CMK (cell line): ENCODE results near the gene ASS1.

Experiments used
- DNase-seq: peaks from one replicate; pipeline ENCODE4 v3.0.0-alpha.2; 2010; ENCODE audit warnings: low read depth

Gene ASS1

GRCh38 chr9:130419521-130420035 is 25.2 kb upstream of the ASS1 start:
- no peak for DNase-seq

DNA sequence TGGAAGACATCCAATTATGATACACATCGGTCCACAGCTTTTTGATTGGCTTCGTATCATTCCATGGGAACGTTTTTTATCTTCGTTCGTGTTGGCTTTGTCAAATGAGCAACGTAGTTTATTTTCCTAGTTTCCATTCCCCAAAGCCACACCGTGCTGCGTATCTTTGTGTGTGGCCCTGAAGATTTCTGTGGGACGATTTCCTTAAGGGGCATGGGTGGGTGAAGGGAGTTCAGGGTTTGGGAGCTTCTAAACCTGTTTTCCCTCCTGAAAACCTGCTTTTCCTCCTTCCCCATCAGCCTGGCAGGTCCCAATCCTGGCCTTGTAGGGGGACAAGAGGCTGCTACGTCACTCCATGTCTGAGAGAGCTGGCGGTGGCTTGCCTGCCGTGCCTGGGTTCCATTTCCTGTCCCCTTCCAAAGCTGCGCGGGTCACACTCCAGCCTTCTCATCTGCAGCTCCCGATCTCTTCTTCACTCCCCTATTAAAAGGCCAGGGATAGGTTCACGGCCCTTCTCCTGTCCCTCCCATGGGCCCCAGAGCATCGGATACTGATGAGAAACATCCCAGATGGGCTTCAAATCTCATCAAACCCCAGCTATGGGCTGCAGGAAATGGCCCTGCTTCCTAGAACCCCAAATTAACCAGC is 23.5 kb upstream of the ASS1 start:
- no peak for DNase-seq

DNA sequence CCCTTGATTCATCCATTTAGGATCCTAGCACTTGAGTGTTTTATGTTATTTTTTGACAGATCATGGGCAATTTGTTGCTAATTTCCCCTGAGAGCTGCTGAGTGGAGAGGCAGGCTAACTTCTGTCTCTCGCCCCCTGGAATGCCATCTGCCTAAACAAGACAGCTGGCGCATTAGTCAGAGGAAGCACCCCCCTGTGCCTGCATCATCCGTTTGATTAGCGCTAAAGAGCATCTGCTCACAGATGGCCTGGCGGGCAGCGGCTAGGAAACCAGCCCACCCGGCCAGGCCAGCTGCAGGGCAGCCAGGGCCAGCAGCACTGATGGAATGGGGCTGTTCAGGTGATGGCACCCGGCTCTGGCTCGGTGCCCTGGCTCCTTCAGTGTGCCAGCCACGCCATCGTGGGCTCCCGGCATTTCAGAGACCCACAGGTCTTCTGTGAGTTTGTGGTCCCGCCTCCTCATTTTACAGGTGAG is 22.9 kb upstream of the ASS1 start:
- no peak for DNase-seq

- DNase-seq = no peak
These were observed 22.2 kb upstream of the ASS1 start for GRCh38 chr9:130422546-130422945.

GRCh38 chr9:130423272-130423671 is 21.5 kb upstream of the ASS1 start:
- DNase-seq = no peak

DNA sequence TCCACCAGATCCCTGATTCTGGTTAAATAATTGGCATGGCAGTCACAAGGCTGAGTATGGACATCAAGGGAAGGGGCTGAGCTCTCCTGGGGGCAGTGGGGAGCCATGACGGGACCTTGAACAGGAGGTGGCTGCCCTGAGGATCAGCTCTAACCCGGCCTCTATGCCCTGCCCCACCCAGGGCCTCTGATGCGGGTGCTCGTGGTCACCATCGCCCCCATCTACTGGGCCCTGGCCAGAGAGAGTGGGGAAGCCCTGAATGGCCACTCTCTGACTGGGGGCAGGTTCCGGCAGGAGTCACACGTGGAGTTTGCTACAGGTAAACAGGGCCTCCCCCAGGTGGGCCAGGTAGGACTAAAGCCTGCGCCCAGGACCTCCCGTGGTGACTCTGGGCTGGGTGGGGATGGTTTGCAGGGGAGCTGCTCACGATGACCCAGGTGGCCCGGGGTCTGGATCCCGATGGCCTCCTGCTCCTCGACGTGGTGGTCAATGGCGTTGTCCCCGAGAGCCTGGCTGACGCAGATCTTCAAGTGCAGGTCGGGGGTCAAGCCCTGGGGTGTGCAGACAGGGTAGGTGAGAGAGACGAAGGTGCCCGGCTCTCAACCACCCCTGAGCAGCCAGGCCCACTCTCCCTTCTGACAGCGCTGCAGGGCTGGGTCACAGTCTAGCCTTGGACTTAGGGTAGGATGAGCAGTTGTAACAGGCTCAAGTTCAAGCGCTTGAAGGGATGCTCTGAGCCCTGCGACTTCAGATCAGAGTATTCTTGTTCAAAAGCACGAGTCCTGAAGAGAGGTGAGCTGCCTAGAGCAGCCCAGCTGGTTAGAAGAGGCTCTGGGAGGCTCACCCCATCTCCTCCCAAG is 19.9 kb upstream of the ASS1 start:
- no peak for DNase-seq

DNA sequence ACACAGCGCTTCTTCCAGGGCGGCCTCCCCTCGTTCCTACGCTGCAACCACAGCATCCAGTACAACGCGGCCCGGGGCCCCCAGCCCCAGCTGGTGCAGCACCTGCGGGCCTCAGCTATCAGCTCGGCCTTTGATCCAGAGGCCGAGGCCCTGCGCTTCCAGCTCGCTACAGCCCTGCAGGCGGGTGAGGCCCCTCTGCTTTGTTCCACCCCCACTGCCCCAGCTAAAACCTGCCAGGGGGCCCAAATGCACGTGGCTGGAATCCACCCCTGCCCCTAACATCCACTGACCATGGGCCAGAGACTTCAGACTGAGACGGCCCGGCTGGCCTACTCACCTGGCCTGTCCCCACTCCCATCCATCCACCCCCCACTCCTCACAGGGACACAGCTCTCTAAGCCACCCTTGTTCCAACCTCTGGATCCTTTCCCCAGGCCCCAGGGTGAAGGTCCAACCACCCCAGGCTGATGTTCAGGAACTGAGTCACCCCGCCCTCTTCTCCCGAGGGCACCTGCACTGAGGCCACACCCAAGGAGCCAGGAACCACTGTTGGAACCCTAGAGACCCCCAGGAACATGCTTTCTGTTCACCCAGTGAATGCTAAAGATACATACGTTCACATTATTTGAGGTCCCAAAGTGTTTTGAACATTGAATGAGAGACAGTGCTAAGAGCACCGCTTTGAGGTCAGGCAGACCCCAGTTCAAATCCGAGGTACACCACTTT is 18.9 kb upstream of the ASS1 start:
- no peak for DNase-seq

DNA sequence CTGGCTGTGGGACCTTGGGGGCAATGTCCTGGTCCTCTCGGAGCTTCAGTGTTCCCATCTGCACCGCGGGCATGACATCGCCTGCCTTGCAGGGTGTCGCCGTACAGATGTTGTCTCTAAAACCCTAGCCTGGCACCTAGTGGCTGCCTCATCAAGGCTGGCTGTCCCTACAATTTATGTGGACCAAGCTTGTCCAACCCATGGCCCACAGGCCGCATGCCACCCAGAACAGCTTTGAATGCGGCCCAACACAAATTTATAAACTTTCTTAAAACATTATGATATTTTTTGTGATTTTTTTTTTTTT is 18.3 kb upstream of the ASS1 start:
- no peak for DNase-seq

DNA sequence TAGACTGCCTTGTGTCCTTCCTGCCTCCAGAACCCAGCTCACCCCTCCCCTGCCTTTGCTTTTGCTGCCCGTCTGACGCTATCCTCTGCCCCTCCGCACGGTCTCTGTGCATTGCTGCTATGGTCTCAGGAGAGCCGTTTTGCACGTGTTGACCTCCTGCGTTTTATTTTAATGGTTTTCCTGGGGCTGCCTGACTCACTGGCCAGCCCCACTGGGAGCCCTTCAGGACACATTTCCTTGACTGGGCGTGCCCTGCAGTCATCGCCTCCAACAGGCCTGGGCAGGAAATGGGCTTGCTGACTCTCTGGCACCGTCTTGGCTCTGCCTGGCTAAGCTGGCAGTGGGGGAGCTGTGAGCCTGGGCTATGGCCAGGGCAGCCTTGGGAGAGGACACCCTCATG is 17.9 kb upstream of the ASS1 start:
- no peak for DNase-seq

DNA sequence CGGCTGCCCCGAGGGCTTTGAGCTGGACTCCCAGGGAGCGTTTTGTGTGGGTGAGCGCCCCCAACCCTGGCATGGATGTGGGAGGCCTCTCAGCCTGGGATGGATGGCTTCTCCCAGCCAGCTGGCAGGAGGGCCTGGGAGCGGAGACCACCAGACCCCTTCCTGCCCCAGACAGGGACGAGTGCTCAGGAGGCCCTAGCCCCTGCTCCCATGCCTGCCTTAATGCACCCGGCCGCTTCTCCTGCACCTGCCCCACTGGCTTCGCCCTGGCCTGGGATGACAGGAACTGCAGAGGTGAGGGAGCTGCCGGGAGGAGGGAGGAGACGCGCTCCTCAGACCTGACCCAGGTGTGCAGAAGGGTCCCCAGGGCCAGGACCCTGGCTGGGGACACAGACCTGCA is 17.4 kb upstream of the ASS1 start:
- DNase-seq = no peak

- DNase-seq = no peak
These were observed 16.6 kb upstream of the ASS1 start for GRCh38 chr9:130428086-130428665.

- no peak for DNase-seq
These were observed 15.4 kb upstream of the ASS1 start for GRCh38 chr9:130429381-130429780.

GRCh38 chr9:130429831-130430230 is 14.9 kb upstream of the ASS1 start:
- no peak for DNase-seq

- DNase-seq = no peak
These were observed 14.5 kb upstream of the ASS1 start for GRCh38 chr9:130430232-130430631.

- DNase-seq = no peak
These were observed 13.8 kb upstream of the ASS1 start for GRCh38 chr9:130430734-130431535.

GRCh38 chr9:130431536-130432303 is 13.0 kb upstream of the ASS1 start:
- DNase-seq = no peak

DNA sequence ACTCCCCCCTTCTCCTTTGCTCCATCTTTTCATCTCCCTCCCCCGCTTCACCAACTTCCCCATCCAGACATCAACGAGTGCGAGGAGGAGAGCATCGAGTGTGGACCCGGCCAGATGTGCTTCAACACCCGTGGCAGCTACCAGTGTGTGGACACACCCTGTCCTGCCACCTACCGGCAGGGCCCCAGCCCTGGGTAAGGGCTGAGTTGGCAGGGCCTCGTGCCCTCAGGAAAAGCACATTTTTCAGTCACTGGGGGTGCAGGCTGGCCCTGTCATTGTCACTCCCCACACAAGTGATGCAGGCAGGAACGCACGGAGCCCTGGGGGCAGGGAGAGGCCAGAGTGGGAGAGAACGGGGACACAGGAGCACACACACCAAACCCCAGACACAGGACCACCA is 12.4 kb upstream of the ASS1 start:
- no peak for DNase-seq

DNA sequence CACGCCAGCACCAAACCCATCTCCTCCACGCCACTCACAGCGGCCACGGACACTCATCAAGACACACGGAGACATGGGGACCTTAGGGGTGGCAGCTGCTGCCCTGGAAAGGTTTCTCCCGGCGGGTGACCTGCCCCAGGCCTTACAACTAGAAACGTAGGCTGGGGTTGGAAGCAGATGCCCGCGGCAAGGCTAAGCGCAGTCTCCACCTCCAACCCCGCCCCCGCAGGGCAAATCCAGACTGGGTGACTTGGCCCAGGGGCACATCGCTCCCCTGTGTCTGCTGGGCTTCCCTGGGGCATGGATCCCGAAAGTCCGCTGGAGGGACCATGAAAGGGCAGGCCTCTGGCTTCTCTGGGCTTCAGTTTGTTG is 12.0 kb upstream of the ASS1 start:
- DNase-seq = no peak

DNA sequence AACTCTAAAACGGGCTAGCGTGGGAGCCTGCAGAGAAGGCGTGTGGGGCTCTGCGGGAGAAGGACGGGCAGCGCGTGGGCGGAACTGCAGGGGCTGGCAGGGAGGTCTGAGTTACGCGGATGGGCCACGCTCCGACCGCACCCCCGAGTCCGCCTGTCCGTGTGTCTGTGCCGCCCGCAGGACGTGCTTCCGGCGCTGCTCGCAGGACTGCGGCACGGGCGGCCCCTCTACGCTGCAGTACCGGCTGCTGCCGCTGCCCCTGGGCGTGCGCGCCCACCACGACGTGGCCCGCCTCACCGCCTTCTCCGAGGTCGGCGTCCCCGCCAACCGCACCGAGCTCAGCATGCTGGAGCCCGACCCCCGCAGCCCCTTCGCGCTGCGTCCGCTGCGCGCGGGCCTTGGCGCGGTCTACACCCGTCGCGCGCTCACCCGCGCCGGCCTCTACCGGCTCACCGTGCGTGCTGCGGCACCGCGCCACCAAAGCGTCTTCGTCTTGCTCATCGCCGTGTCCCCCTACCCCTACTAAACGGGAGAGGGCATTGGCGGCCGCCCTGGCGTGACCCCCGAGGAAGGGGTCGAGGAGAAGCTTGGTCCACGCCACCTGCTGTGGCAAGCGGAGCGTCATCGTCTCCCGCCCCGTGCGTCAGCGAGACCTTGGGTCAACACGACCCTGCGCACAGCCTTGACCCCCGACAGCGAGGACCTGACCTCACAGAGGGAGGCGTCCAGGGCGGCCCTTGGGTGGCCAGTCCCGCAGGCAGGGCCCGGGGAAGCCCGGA is 11.4 kb upstream of the ASS1 start:
- no peak for DNase-seq

DNA sequence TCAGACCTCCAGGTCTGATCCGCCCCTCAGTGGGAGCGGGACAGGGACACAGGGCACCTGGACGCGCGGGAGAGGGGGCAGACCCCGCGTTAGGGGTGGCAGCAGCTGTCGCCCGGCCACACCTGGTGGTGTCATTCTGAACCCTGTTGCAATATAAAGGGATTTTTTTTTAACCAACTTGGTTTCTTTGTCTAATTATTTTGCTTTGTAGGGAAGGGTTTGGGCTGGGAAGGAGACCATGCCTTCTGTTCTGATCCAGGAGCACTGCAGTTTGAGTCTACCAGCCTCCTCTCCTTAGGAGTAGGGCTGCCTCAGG is 10.9 kb upstream of the ASS1 start:
- no peak for DNase-seq
